Measurements from ENCODE around the gene ECPAS.

The ECPAS gene

DNA sequence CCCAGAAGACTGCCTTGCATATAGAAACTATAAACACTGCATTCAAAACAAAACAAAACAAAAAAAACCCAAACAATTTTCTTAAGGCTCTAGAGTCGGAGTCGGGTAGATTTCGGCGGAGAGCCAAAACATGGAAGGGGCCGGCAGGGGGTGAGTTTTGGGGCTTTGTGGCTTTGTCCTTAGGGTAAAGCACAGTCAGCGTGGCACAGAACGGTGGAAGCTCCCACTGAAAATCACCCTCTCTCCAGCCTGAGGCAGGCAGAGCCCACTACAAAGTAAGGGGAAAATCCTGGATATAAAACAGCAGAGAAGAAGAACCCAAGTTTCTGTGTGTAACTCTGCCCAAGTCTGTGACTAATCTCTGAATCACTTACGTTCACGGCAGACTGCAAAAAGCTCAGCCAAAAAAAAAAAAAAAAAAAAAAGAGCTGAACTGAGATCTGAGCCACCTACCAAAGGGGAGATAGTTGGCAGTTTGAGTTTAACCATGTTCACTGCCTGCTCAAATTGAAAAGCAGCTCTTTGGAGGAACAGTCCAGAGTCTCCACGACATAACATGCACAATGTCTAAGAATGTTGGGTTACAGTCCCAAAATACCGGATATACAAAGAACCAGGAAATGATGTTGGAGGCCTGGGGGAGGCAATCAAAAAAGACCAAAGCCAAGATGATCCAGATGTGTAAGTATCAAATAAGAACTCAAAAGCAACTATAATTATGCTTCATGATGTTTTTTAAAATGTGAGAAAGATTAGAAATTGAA, 127.5 kb downstream of the ECPAS start:
- Histone ChIP-seq H3K27ac (ENCODE audit: low read length) (peak overlapping the region; percentile 63), H4K20me1 (ENCODE audit: insufficient read depth, low read length) (no peaks in the 10 kb centered on the region), H3K4me3 (ENCODE audit: low read length) (peak overlapping the region; percentile 9; the same call in 1 of the 2 replicates), H3K36me3 (replicated peaks; ENCODE audit: low read depth, low read length) (peaks cover 25% of the 10 kb centered on the region), H3K9ac (ENCODE audit: low read length) (peak overlapping the region; percentile 14; the same call in 1 of the 2 replicates), H2AFZ (ENCODE audit: low read depth, low read length) (no peak overlapping the region), H3K79me2 (ENCODE audit: low read length) (no peaks in the 10 kb centered on the region), H3K27me3 (ENCODE audit: low read depth, low read length) (no peaks in the 10 kb centered on the region), H3K4me2 (ENCODE audit: low read length) (peak overlapping the region; percentile 52), H3K9me3 (ENCODE audit: insufficient read depth, low read length) (no peaks in the 10 kb centered on the region), H3K4me1 (ENCODE audit: low read length) (peaks cover 54% of the 10 kb centered on the region)
- no peak for TF ChIP-seq EZH2phosphoT487 (IDR thresholded peaks at IDR 0.05; ENCODE audit: low read depth)
- TF ChIP-seq, protein P1, sequence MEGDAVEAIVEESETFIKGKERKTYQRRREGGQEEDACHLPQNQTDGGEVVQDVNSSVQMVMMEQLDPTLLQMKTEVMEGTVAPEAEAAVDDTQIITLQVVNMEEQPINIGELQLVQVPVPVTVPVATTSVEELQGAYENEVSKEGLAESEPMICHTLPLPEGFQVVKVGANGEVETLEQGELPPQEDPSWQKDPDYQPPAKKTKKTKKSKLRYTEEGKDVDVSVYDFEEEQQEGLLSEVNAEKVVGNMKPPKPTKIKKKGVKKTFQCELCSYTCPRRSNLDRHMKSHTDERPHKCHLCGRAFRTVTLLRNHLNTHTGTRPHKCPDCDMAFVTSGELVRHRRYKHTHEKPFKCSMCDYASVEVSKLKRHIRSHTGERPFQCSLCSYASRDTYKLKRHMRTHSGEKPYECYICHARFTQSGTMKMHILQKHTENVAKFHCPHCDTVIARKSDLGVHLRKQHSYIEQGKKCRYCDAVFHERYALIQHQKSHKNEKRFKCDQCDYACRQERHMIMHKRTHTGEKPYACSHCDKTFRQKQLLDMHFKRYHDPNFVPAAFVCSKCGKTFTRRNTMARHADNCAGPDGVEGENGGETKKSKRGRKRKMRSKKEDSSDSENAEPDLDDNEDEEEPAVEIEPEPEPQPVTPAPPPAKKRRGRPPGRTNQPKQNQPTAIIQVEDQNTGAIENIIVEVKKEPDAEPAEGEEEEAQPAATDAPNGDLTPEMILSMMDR (IDR thresholded peaks at IDR 0.05; ENCODE audit: low read depth, low read length) = no peak

DNA sequence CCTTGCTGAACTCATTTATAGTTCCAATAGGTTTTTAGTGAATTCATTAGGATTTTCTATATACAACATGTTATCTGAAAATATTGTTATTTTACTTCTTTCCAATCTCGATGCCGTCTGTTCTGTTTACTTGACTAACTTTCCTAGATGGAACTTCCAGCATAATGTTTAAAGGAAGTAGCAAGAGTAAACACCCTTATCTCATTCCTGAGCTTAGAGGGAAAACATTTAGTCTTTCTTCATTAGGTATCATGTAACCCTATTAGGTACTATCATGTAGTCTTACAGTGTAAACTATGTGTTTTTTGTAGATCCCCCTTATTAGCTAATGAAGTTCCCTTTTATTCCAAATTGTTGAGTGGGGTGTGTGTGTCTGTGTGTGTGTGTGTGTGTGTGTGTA, 131.6 kb downstream of the ECPAS start:
- H3K36me3 ChIP-seq (replicated peaks; ENCODE audit: low read depth, low read length) = peaks cover 1% of the 10 kb centered on the region
- H3K9ac ChIP-seq (ENCODE audit: low read length) = no peak overlapping the region
- H3K4me1 ChIP-seq (ENCODE audit: low read length) = peaks cover 19% of the 10 kb centered on the region
- no peaks in the 10 kb centered on the region for H3K9me3 ChIP-seq (ENCODE audit: insufficient read depth, low read length)
- H3K27me3 ChIP-seq (ENCODE audit: low read depth, low read length) = no peaks in the 10 kb centered on the region
- H3K4me3 ChIP-seq (ENCODE audit: low read length) = no peak overlapping the region
- H3K27ac ChIP-seq (ENCODE audit: low read length) = no peak overlapping the region
- H4K20me1 ChIP-seq (ENCODE audit: insufficient read depth, low read length) = no peaks in the 10 kb centered on the region
- H3K4me2 ChIP-seq (ENCODE audit: low read length) = no peak overlapping the region
- no peak overlapping the region for H2AFZ ChIP-seq (ENCODE audit: low read depth, low read length)
- TF ChIP-seq, protein P1 (IDR thresholded peaks at IDR 0.05; ENCODE audit: low read depth, low read length) = no peak
- no peak for TF ChIP-seq EZH2phosphoT487 (IDR thresholded peaks at IDR 0.05; ENCODE audit: low read depth)
- H3K79me2 ChIP-seq (ENCODE audit: low read length) = no peaks in the 10 kb centered on the region

DNA sequence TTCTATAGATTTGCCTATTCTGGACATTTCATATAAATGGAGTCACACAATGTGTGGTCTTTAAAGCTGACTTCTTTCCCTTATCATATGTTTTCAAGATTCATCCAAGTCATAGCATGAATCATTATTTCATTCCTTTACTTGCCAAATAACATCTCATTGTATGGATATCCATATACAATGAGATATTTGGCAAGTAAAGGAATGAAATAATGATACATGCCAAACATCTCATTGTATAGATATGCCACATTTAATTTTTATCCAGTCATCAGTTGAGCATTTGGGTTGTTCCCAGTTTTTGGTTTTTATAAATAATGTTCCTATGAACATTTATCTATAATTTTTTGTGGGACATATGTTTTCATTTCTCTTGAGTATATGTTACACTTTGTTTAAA, 133.6 kb downstream of the ECPAS start:
- H3K4me2 ChIP-seq (ENCODE audit: low read length) = no peak overlapping the region
- no peak overlapping the region for H3K4me3 ChIP-seq (ENCODE audit: low read length)
- H3K36me3 ChIP-seq (replicated peaks; ENCODE audit: low read depth, low read length) = no peaks in the 10 kb centered on the region
- H3K9ac ChIP-seq (ENCODE audit: low read length) = no peak overlapping the region
- TF ChIP-seq EZH2phosphoT487 (IDR thresholded peaks at IDR 0.05; ENCODE audit: low read depth) = no peak
- TF ChIP-seq, protein P1 (IDR thresholded peaks at IDR 0.05; ENCODE audit: low read depth, low read length) = no peak
- no peak overlapping the region for H3K27ac ChIP-seq (ENCODE audit: low read length)
- no peaks in the 10 kb centered on the region for H4K20me1 ChIP-seq (ENCODE audit: insufficient read depth, low read length)
- H3K79me2 ChIP-seq (ENCODE audit: low read length) = no peaks in the 10 kb centered on the region
- no peak overlapping the region for H2AFZ ChIP-seq (ENCODE audit: low read depth, low read length)
- peaks cover 4% of the 10 kb centered on the region; the same call in 1 of the 2 replicates for H3K4me1 ChIP-seq (ENCODE audit: low read length)
- no peaks in the 10 kb centered on the region for H3K9me3 ChIP-seq (ENCODE audit: insufficient read depth, low read length)
- H3K27me3 ChIP-seq (ENCODE audit: low read depth, low read length) = no peaks in the 10 kb centered on the region

DNA sequence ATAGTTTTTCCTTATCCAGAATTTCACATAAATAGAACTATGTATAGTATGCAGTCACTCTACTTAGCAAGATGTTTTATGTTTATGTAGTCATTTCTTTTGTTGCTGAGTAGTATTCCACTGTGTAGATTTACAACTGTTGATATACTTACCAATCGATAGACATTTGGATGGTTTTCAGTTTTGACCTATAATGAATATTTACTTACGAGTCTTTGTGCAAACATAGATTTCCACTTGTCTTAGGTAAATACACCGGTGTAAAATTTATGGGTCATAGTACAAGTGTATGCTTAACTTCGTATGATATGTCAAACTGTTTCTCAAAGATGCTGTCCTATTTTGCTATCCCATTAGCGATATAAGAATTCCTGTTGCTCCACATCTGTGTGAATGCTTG, 134.4 kb downstream of the ECPAS start:
- H3K9ac ChIP-seq (ENCODE audit: low read length) = no peak overlapping the region
- no peaks in the 10 kb centered on the region for H3K27me3 ChIP-seq (ENCODE audit: low read depth, low read length)
- H3K9me3 ChIP-seq (ENCODE audit: insufficient read depth, low read length) = no peaks in the 10 kb centered on the region
- no peak overlapping the region for H2AFZ ChIP-seq (ENCODE audit: low read depth, low read length)
- H3K79me2 ChIP-seq (ENCODE audit: low read length) = no peaks in the 10 kb centered on the region
- H3K36me3 ChIP-seq (replicated peaks; ENCODE audit: low read depth, low read length) = no peaks in the 10 kb centered on the region
- TF ChIP-seq, protein P1 (IDR thresholded peaks at IDR 0.05; ENCODE audit: low read depth, low read length) = no peak
- TF ChIP-seq EZH2phosphoT487 (IDR thresholded peaks at IDR 0.05; ENCODE audit: low read depth) = no peak
- no peaks in the 10 kb centered on the region for H4K20me1 ChIP-seq (ENCODE audit: insufficient read depth, low read length)
- H3K4me1 ChIP-seq (ENCODE audit: low read length) = peaks cover 4% of the 10 kb centered on the region; the same call in 1 of the 2 replicates
- no peak overlapping the region for H3K4me2 ChIP-seq (ENCODE audit: low read length)
- H3K4me3 ChIP-seq (ENCODE audit: low read length) = no peak overlapping the region
- no peak overlapping the region for H3K27ac ChIP-seq (ENCODE audit: low read length)

All from OCI-LY3 (cell line).